HG03442 (cell line): ENCODE results near the gene INPP4A.

Experiments used
- ATAC-seq: cut with Tn5 transposase; IDR thresholded peaks from one replicate; pipeline ENCODE4 v1.9.1; 2021; ENCODE audit warnings: mild to moderate bottlenecking, moderate library complexity; ENCODE audit not compliant: unreplicated experiment

The INPP4A gene

DNA sequence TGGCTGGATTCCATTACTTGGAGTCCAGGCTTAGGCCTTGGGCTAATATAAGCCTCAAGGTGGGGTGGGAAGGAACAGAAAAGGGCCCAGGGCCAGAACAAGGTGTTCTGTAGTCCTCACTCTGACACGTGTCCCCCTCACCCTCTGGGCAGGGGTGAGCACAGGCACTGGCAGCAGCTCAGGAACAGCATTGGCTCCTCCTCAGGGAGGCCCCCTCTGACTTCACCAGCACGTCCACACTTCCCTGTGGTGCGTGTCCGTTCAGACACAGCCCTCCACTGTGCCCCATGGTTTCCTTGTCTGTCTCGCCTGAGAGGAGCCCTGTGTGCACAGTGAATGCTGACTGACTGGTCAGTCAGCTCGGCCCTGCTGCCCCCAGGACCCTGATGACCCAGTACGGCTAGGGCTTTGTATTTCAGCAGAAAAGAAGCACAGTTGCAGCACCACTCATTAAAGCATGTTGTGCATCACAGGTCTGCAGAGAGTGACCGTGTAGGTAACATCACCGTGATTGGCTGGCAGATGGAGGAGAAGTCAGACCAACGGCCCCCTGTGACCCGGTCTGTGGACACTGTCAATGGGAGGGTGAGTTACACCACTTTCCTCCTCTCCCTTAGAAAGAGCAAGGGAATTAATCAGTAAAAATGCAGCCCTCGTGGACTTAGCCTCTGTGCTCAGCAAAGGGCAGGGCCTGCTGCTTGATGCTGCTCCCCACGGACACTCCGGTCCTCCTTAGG, 92.9 kb downstream of the INPP4A start:
- no peak for ATAC-seq

DNA sequence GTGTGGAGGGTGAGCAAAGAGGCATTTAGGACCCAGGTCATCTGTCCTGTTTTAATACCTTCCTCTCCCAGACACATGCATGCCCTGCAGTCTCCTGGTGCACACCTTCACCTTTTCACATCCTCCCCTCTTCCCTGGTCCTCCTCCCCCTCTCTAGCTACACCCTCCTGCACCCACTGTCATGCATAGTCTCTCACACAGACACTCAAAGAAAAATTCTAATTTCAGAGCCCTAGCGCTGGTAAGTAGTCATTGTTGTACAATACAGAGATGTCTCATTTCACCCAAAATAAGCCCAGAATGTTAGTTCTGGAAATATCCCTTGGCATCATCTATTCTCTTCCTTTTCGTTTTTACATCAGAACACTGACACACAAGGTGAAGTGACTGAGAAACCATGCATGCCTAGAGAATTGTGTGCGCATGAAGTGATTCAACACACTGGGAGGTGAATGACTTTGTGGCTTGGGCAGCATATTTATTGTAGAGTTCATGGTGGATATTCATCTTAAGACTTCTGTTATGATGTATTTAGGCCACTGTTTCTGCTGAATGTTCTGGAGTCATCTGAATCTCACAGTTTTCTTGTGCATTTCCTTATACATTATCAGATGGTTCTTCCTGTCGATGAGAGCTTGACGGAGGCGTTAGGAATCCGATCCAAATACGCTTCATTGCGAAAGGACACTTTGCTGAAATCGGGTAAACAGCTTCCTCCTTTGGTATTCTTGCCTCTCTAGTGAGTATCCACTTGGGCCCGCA, 93.8 kb downstream of the INPP4A start:
- ATAC-seq, result no peak

DNA sequence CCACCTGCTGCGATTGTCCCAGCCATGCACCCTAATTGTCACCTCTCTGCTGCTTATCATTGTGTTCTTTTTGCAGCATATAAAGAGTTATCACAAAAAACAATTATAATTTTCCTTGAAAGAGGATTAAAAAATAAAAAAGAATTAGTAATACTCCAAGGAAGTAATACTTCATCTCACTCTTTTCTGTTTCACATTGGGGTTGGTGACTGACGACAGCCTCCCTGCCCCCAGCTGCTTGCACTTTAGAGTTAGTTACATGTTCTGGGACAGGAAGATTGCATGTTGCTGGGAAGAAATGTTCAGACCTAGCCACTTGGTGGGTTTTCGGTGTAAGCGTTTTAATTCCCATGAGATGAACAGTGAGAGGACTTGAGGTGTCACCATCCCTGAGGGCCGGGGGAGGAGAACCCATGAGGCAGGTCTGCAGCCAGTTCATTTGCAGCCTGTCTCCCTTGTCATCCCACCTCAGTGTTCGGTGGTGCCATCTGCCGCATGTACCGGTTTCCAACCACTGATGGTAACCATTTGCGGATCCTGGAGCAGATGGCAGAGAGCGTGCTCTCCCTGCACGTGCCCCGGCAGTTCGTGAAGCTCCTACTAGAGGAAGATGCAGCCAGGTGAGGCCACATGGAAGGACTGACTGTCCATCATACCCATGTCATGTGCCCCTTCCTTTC, 94.5 kb downstream of the INPP4A start:
- ATAC-seq, result no peak

DNA sequence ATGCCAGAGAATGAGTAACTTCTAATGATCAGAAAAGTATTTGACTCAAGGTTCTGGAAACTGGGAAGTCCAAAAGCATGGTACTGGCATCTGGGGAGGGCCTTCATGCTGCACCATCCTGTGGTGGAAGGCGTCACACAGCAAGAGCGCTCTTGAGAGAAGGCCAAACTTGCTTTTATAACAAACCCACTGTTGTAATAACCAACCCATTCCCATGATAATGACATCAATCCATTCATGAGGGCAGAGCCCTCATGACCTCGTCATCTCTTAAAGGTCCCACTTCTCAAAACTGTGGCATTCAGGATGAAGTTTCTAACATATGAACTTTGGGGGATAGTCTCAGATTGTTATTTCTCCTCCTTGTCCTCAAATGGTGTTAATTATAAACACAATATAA, 95.9 kb downstream of the INPP4A start:
- ATAC-seq, result no peak

DNA sequence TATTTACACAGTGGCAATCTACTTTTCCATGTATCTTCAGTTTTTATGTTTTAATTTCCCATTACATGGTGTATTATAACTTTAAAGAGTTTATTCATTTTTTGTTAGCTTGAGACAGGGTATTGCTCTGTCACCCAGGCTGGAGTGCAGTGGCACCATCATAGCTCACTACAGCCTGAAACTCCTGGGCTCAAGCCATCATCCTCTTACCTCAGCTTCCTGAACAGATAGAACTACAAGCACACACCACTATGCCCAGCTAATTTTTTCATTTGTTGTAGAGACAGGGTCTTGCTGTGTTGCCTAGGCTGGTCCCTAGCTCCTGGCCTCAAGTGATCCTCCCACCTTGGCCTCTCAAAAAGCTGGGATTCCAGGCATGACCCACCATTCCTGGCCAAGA, 96.8 kb downstream of the INPP4A start:
- ATAC-seq, result no peak

DNA sequence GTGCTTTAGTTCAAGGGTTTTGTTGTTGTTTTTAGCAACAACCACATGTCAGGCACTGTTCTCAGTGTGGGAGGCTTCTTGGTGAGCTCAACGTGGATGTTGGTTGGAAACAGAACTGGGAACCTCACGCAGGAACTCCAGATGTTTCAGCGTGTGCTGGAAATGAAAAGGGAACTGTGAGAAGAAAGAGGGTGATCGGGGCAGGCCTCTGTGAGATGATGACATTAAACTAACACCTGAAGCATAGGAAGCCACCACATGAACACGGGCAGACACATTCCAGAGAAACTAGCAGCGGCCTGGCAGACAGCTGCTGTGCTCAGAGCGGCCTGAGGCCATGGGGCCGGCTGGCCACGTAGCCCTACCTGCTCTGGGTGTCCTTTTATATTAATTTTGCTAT, 97.2 kb downstream of the INPP4A start:
- no peak for ATAC-seq

DNA sequence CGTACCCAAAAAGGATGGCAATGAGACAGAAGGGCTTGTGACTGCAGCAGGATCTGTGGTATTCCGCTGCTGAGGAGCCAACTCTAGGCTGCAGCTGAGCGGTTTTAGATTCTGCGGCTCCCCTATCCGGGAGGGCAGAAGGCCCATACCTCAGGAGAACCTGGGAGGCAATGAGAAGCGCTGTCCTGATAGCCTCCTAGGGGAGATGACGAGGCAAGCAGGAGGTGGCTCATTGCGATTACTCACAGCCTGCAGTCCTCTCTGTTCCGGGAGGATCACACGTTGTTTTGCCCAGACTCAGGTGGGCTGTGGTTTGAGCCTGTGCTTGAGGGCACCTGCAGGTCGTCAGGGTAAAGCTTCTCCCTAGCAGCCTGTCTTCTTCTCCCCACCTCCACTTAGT, 98.6 kb downstream of the INPP4A start:
- ATAC-seq, result no peak

DNA sequence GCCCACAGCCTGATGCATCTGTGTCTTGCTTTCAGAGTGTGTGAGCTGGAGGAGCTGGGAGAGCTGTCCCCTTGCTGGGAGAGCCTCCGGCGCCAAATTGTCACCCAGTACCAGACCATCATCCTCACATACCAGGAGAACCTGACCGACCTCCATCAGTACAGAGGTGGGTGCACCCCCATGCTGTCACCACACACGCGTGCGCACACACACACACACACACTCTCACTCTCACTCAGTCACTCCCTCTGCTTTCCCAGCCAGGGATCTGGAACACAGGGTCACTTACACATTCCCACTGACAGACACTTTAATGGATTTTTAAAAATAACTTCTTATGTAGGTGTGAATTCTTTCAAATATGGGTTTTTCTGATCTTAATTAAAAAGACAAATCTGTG, 99.2 kb downstream of the INPP4A start:
- no peak for ATAC-seq

DNA sequence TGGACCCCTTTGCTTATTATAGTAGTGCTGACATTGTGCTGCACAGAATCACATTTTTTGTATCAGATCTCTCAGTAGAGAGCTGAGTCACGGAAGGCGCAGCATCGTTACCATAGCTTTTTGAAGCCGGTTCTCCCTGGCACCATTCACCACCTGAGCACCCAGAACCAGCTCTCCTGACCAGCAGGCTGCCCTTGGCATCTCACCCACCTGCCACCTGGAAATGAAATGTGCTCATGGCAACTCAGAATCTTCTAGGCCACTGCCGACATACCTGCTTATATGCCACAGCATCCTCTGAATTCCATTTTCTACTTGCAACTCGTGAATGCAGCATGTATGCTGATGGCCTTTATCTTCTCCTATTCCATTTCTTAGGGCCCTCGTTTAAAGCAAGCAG, 100.9 kb downstream of the INPP4A start:
- no peak for ATAC-seq

DNA sequence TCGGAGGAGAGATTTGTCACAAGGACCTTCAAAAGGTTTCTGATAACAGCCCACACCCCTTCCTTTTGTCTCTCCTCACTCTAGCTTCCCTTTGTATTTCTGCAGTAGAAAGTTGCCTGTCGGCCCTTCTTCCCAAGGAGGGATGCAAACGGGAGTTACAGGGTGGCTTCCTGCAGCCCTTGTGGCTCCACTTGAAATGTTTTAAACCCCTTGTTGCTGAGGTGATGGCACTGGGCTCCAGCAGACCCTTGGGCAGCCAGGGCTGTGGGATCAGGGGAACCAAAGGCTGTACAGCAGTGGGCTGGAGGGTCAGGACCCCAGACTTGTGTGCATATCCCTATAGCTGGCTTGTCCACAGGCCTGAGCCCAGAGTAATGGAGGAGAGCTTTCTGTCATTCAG, 101.5 kb downstream of the INPP4A start:
- no peak for ATAC-seq

DNA sequence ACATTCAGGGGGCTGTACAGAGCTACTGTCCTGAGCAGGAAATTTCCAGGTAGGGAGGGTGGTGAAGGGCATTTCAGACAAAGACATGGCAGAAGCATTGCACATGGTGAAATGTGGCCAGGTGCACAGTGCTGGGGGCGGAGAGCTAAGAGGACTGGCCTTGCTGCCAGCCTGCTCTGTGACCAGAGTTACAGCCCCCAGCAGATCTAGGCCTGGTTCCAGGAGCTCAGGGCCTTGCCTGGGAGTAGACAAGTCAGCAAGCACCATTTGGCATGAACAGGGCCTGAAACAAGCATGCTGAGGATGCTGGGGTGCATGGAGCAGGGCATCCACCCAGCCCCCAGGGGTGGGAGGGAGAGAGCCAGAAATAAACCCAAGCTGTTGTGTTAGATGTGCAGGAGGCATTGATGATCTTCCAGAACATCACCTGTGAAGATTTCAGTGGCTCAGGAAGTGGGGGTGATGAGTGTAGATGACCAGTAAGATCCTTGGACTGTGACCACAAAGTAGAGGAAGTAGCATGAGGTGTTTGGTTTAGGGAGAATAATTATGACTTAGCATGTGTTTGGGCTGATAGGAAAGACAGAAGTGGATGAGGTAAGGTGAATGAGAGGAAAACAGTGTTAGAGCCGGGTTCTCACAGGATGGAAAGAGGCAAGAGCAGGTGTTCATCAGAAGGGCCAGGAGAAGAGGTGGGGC, 102.6 kb downstream of the INPP4A start:
- no peak for ATAC-seq

DNA sequence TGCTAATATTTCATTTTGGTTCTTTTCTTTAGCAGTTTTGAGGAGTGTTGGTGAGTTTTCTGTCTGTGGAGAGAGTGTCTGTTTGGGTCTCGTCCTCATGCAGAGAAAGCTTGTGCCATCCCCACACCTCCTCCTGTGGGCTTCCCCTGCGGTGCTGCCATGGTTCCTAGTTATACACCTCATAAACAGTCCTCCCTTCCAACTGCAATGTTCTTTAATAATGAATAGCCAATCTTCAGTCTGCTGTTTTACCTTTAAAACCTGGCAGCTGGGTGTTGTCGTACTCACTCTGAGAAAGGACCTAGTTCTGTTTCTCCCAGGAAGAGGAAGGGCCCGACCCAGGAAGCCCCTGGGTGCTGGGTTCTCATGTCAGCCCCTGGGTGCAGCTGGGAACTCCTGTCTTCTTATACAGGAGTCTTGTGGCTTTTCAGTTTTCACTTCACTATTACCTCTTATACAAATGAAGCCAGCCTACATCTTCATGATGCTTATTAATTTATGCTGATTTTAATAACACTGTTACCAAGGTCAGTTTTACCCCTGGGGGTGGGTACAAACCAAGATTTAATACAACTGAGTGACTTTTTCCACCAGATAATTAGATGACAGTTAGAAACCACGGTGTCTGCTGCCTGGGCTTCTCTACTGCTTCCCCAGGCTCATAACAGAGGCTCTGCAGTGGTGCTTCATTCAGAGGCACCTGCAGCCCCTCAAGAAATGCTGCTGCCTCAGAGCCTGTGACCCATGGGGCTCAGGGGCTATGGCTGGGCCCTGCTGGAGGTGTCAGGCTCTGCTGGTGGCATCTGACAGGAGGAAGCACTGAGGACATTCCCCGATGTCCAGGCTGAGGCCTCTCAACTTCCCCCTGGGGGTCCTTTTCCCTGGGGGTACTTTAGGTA, 104.5 kb downstream of the INPP4A start:
- no peak for ATAC-seq

DNA sequence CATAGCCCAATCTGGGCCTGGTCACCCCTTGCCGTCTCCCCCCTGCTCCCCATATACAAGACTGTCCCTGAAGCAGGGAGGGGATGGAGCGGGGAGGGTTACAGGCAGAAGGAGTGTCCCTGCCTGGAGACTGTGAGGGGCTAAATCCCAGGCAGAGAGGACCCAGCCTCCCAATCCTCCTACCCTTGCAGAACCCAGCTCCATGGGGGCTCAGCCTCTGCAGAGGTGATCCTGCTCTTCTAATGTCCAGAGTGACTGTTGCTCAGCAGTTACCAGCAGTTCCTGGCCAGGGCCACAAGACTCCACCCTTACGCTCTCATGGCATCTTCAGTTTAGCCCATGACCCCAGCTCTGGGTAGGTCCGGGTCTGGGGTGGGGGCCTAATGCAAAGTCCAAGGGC, 105.5 kb downstream of the INPP4A start:
- ATAC-seq, result no peak

DNA sequence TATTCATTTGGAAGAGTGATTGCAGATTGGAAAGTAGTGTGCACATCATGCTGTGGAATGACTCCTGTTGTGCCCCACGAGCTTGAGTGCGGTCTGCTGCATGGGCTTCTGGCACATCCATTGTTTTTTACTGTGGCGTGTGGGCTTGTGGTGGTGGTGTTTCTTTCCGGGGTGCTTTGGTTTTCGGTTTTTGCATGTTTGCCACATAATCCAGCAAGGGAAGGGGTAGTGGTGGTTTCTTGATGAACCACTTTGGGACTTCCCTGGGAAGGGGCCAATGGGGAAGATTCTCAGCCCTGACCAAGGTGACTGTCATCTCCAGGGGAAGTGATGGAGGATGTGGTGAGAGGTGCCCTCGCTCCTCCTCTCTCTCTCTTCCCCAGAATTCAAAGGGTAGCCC, 106.7 kb downstream of the INPP4A start:
- ATAC-seq, result no peak

DNA sequence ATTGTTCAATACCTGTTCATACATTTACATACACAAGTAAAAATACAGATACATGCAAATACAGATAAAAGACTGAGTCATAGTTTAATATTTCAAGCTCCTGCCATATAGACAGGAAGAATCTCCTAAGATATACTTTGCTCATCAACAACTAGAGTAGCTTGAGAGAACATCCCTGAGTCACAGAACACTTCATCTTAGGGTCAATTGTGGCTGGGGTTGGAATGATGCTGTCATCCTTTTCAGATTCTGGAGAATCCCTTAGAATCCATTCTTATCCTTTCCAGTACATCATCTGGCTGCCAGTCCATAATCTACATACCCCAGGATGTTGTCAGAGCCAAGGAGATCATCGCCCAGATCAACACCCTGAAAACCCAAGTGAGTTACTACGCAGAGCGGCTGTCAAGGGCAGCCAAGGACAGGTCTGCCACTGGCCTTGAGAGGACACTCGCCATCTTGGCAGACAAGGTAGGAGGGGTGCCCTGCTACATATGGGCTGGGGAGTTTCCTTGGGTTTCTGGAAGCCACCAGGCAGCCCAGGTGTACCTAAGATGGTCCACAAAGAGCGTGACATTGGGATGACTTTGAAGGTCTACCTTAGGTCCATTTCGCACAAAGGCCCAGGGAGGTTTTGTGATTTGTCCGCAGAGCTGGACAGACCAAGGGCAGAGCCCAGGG, 108.0 kb downstream of the INPP4A start:
- no peak for ATAC-seq

DNA sequence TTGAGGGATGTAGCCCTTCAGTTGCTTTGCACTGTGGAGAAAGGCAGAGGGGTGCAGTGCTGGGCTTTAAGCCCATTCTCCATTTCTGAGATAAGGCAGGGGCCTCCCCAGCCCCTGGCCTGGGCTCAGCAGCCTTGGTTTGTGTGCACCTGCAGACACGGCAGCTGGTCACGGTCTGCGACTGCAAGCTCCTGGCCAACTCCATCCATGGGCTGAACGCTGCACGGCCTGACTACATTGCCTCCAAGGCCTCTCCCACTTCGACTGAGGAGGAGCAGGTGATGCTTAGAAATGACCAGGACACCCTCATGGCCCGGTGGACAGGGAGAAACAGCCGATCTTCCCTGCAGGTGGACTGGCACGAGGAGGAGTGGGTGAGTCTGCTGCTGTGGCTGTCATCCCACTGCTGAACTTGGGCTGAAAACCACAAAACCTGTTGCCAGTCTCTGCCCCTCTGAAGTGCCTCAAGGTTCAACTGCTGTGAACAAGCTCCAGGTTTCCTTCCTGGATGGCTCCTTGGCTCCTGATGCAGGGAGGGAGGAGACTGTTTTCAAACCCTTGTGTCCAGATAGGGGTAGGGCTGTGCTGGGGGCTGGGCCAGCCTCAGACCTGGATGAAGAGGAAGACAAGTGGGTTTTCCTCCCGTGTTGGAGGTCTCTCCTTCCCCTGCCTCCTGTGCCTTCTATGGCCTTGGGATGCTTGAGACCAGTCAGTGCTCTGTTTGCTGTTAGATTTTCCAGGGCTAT, 109.6 kb downstream of the INPP4A start:
- ATAC-seq, result no peak

DNA sequence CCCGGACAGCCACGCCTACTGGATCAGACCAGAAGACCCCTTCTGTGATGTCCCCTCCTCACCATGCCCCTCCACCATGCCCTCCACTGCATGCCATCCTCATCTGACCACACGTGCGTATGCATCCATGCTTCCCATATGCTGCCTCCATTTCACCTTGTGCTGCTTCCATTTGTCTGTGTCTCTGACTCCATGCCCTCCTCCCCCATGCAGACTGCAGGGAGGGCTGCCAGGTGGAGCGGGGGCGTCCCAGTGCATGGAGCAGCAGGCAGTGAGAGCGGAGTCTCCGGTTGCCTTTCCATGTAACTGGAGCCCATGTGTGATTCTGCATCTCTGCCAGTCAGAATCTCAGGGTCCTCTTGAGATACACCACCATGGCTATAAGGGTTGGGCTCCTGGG, 111.0 kb downstream of the INPP4A start:
- no peak for ATAC-seq

DNA sequence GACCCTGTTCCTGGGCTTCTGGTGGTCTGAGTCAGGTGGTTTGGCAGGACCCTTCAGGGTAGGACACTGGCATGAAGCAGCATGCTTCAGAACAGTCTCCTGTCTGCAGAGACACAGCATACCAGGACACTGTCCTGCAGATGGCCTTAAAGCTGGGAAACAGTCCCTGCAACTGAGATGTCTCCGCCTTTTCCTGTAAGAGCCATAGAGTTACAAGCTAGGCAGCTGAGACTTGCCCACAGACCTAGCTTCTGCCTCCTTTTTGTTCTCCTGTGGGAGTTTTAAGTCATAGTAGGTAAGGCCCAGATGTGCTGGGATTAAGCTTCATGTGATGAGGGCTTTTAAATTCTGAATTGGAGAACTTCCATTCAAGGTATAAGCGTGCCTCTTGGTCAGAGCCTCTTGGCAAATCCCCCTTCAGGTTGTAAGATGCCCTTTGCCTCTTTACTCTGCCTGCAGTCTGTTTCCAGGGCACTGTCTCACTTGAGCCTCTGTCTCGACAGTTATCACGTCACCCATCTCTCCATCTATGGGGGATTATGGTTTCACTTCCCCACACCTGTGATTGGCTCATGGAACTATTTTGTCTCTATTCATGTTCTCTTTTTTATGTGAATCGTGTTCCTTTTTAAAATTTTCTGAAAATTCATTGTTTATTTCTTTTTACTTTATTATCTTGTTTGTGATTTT, 111.8 kb downstream of the INPP4A start:
- ATAC-seq, result peak; percentile 82
